Upper lobe of right lung (tissue), 1 donor: ENCODE data around the gene MACF1. TPM values are rescaled to one million over a fixed set of nuclear protein-coding genes. Genes with fewer than 3 reads are reported as not detected.

Experiments used
- ATAC-seq: fragments of 200-7000 bp; cut with Tn5 transposase; one replicate; pipeline ENCODE4 v1.9.1; 2020; ENCODE audit warnings: mild to moderate bottlenecking, moderate library complexity
- DNase-seq: peaks from one replicate; pipeline ENCODE4 v3.0.0-alpha.2; 2020
- H3K27ac ChIP-seq: fragments of 200-600 bp; one replicate; pipeline ENCODE4 v1.8.0; 2022
- H3K27me3 ChIP-seq: fragments of 200-600 bp; one replicate; pipeline ENCODE4 v1.8.0; 2022; ENCODE audit warnings: mild to moderate bottlenecking
- H3K36me3 ChIP-seq: fragments of 200-600 bp; one replicate; pipeline ENCODE4 v1.8.0; 2022
- H3K4me1 ChIP-seq: fragments of 200-600 bp; one replicate; pipeline ENCODE4 v1.8.0; 2022
- H3K4me3 ChIP-seq: fragments of 200-600 bp; one replicate; pipeline ENCODE4 v1.8.0; 2022; ENCODE audit warnings: mild to moderate bottlenecking
- H3K9me3 ChIP-seq: fragments of 200-600 bp; one replicate; pipeline ENCODE4 v1.8.0; 2022
- intact Hi-C: fragments of 100-400 bp; cut with DNase I; formaldehyde crosslinking; loops from one replicate; pipeline ENCODE4 v1.11.0; 2022
- total RNA-seq: library from RNA; stranded (reverse); fragmentation: NEBNext Ultra II Directional; extraction: Animal tissue kit (Norgen Biotek cat#: 25700); gene quantifications from one replicate; pipeline ENCODE4 v1.2.1, GENCODE V29; 2021
- TF ChIP-seq, protein P1 (sequence below): fragments of 200-600 bp; IDR thresholded peaks from one replicate; pipeline ENCODE4 v1.8.0; 2022; ENCODE audit warnings: antibody characterized with exemption
- donor health status: DM: no; HTN: yes; CAD: no; lungs with severe emphysema.

MACF1 gene
- total RNA-seq, 1 donor from 2014 or later, result 814 TPM

DNA sequence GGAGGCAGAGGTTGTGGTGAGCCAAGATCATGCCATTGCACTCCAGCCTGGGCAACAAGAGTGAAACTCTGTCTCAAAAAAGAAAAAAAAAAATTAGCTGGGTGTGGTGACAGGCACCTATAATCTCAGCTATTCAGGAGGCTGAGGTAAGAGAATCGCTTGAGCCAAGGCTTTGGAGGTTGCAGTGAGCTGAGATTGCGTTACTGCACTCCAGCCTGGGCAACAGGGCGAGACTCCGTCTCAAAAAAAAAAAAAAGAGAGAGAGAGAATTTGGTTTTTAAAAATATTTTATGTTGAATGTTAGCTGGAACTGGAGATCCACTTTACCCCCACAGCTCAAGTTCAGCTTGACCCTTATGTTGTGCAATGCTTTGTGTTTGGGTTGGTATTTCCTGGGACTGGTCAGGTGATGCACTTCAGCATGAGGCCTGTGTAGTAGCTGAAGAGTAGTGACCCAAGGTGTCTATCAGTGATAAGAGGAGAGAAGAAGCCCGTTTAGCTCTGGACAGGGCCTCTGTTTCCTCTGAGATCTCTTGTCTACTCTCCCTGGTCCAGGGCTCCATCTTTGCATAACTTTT, 36.8 kb upstream of the MACF1 start:
- intact Hi-C loops, result no loop called here
- Histone ChIP-seq H3K4me1 (peaks cover 58% of the 10 kb centered on the region), H3K27ac (peak overlapping the region; percentile 51), H3K4me3 (peak overlapping the region; percentile 10), H3K9me3 (no peaks in the 10 kb centered on the region), H3K36me3 (no peaks in the 10 kb centered on the region), H3K27me3 (no peaks in the 10 kb centered on the region)
- ATAC-seq (peak; percentile 85), DNase-seq (no peak)
- TF ChIP-seq, protein P1, sequence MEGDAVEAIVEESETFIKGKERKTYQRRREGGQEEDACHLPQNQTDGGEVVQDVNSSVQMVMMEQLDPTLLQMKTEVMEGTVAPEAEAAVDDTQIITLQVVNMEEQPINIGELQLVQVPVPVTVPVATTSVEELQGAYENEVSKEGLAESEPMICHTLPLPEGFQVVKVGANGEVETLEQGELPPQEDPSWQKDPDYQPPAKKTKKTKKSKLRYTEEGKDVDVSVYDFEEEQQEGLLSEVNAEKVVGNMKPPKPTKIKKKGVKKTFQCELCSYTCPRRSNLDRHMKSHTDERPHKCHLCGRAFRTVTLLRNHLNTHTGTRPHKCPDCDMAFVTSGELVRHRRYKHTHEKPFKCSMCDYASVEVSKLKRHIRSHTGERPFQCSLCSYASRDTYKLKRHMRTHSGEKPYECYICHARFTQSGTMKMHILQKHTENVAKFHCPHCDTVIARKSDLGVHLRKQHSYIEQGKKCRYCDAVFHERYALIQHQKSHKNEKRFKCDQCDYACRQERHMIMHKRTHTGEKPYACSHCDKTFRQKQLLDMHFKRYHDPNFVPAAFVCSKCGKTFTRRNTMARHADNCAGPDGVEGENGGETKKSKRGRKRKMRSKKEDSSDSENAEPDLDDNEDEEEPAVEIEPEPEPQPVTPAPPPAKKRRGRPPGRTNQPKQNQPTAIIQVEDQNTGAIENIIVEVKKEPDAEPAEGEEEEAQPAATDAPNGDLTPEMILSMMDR, result no peak

- Histone ChIP-seq H3K36me3 (no peaks in the 10 kb centered on the region), H3K27ac (peak overlapping the region; percentile 51), H3K4me3 (peak overlapping the region; percentile 6), H3K4me1 (peaks cover 62% of the 10 kb centered on the region), H3K27me3 (no peaks in the 10 kb centered on the region), H3K9me3 (no peaks in the 10 kb centered on the region)
- DNase-seq, result no peak
- intact Hi-C loops, result no loop called here
- no peak for ATAC-seq
- TF ChIP-seq, protein P1, result no peak
Measured at GRCh38 chr1:39168301-39169080, 36.0 kb upstream of the MACF1 start.

GRCh38 chr1:39170731-39171667, 33.5 kb upstream of the MACF1 start:
- H3K4me3 ChIP-seq, result no peak overlapping the region
- peaks cover 66% of the 10 kb centered on the region for H3K4me1 ChIP-seq
- H3K27ac ChIP-seq, result peak overlapping the region; percentile 37
- H3K27me3 ChIP-seq, result no peaks in the 10 kb centered on the region
- no peaks in the 10 kb centered on the region for H3K36me3 ChIP-seq
- ATAC-seq, result peak; percentile 72
- intact Hi-C loops, result no loop called here
- TF ChIP-seq, protein P1, result no peak
- H3K9me3 ChIP-seq, result no peaks in the 10 kb centered on the region
- no peak for DNase-seq

- Histone ChIP-seq H3K4me1 (peaks cover 61% of the 10 kb centered on the region), H3K27ac (peak overlapping the region; percentile 68), H3K4me3 (peak overlapping the region; percentile 14), H3K9me3 (no peaks in the 10 kb centered on the region), H3K27me3 (no peaks in the 10 kb centered on the region), H3K36me3 (no peaks in the 10 kb centered on the region)
- intact Hi-C loops, result no loop called here
- no peak for DNase-seq
- no peak for ATAC-seq
- TF ChIP-seq, protein P1, result no peak
Measured at GRCh38 chr1:39173119-39173994, 31.1 kb upstream of the MACF1 start.

GRCh38 chr1:39173995-39174380, 30.5 kb upstream of the MACF1 start:
- TF ChIP-seq, protein P1, result no peak
- H3K36me3 ChIP-seq, result no peaks in the 10 kb centered on the region
- H3K9me3 ChIP-seq, result no peaks in the 10 kb centered on the region
- intact Hi-C loops, result no loop called here
- H3K4me1 ChIP-seq, result peaks cover 67% of the 10 kb centered on the region
- no peaks in the 10 kb centered on the region for H3K27me3 ChIP-seq
- ATAC-seq, result no peak
- H3K4me3 ChIP-seq, result no peak overlapping the region
- DNase-seq, result no peak
- H3K27ac ChIP-seq, result peak overlapping the region; percentile 68
